ENCODE data around the gene TNFRSF18. TPM values are rescaled to one million over a fixed set of nuclear protein-coding genes. Genes with fewer than 3 reads are reported as not detected.
"Not testable (repeated sequence)": the region's sequence is repeated elsewhere in the genome, so short reads cannot be mapped to it uniquely, and the experiment has no call there.

Gene TNFRSF18
- polyA plus RNA-seq, 1 donor from 2014 or later, result not detected

- no peak for TF ChIP-seq RAD21 (conservative IDR thresholded peaks at IDR 0.05)
Measured at GRCh38 chr1:1177452-1178206, 28.8 kb downstream of the TNFRSF18 start (continued).

- Histone ChIP-seq H3F3A (ENCODE audit: insufficient read depth, low read length, poor library complexity, severe bottlenecking) (no peaks in the 10 kb centered on the region), H3K79me2 (replicated peaks; ENCODE audit: insufficient read depth, low read length) (no peaks in the 10 kb centered on the region), H2AFZ (ENCODE audit: low read depth, low read length) (no peak overlapping the region), H3K4me2 (ENCODE audit: low read length) (no peak overlapping the region), H3K4me3 (ENCODE audit: low read length) (no peak overlapping the region), H4K20me1 (ENCODE audit: insufficient read depth) (no peaks in the 10 kb centered on the region), H3K9ac (ENCODE audit: low read length) (no peak overlapping the region), H3K27me3 (ENCODE audit: insufficient read depth, low read depth, low read length) (no peaks in the 10 kb centered on the region), H3K9me2 (ENCODE audit: insufficient read depth, low read length) (no peaks in the 10 kb centered on the region), H3K27ac (ENCODE audit: low read length) (no peak overlapping the region), H3K9me3 (ENCODE audit: low read length) (no peaks in the 10 kb centered on the region), H3K36me3 (ENCODE audit: insufficient read depth, low read length) (no peaks in the 10 kb centered on the region)
- no peak for TF ChIP-seq CTCF (IDR thresholded peaks at IDR 0.05; ENCODE audit: poor library complexity, severe bottlenecking)
- no peak for TF ChIP-seq RAD21 (conservative IDR thresholded peaks at IDR 0.05)
- TF ChIP-seq SMC3 (conservative IDR thresholded peaks at IDR 0.05; ENCODE audit: poor library complexity), result no peak
- TF ChIP-seq MXI1 (conservative IDR thresholded peaks at IDR 0.05; ENCODE audit: poor library complexity, severe bottlenecking), result no peak
- TF ChIP-seq TAF1 (IDR thresholded peaks at IDR 0.05; ENCODE audit: low read depth), result no peak
- no peak for TF ChIP-seq EP300 (conservative IDR thresholded peaks at IDR 0.05; ENCODE audit: poor library complexity, severe bottlenecking)
- no peak for TF ChIP-seq EZH2 (IDR thresholded peaks at IDR 0.05; ENCODE audit: borderline replicate concordance, insufficient read depth, low read length, poor library complexity, severe bottlenecking)
- TF ChIP-seq POLR2AphosphoS5 (IDR thresholded peaks at IDR 0.05), result no peak
- TF ChIP-seq REST (IDR thresholded peaks at IDR 0.05; ENCODE audit: borderline replicate concordance), result no peak
Measured at GRCh38 chr1:1176931-1177330, 29.5 kb downstream of the TNFRSF18 start.

- not testable (repeated sequence) for H2AFZ ChIP-seq (ENCODE audit: low read depth, low read length); H3K79me2 ChIP-seq (replicated peaks; ENCODE audit: insufficient read depth, low read length); H3K4me2 ChIP-seq (ENCODE audit: low read length); H3K27ac ChIP-seq (ENCODE audit: low read length); H3K9me3 ChIP-seq (ENCODE audit: low read length); H3F3A ChIP-seq (ENCODE audit: insufficient read depth, low read length, poor library complexity, severe bottlenecking); H3K4me3 ChIP-seq (ENCODE audit: low read length); H3K27me3 ChIP-seq (ENCODE audit: insufficient read depth, low read depth, low read length); H3K36me3 ChIP-seq (ENCODE audit: insufficient read depth, low read length); H4K20me1 ChIP-seq (ENCODE audit: insufficient read depth); H3K9me2 ChIP-seq (ENCODE audit: insufficient read depth, low read length)
- peak overlapping the region; percentile 20 for H3K9ac ChIP-seq (ENCODE audit: low read length)
Measured at GRCh38 chr1:1176063-1176761, 30.2 kb downstream of the TNFRSF18 start.

All from neural cell (in vitro differentiated cells).